Activated T-cell treated with anti-CD3 and anti-CD28 coated beads, Interleukin-2, amount 50 U/mL, for 4 hours (primary cell): Measurements from ENCODE around the gene TLCD2. TPM values are rescaled to one million over a fixed set of nuclear protein-coding genes. Genes with fewer than 3 reads are reported as not detected.
"Not testable (repeated sequence)": the region's sequence is repeated elsewhere in the genome, so short reads cannot be mapped to it uniquely, and the experiment has no call there.

ENCODE experiments used
- ATAC-seq, 2 donors: fragments of 200-7000 bp; cut with Tn5 transposase; one replicate each; pipeline ENCODE4 v1.10.0; 2021
- DNase-seq: peaks from one replicate; pipeline ENCODE4 v3.0.0-alpha.2; 2020
- H3K27me3 Mint-ChIP-seq: one replicate; pipeline ENCODE4 v1.8.0; 2021; ENCODE audit warnings: low read depth, mixed read lengths
- H3K36me3 Mint-ChIP-seq: one replicate; pipeline ENCODE4 v1.8.0; 2022; ENCODE audit warnings: mixed read lengths; ENCODE audit not compliant: insufficient read depth
- H3K4me1 Mint-ChIP-seq: one replicate; pipeline ENCODE4 v1.8.0; 2021; ENCODE audit warnings: low read depth, mixed read lengths
- H3K4me3 Mint-ChIP-seq: one replicate; pipeline ENCODE4 v1.8.0; 2021; ENCODE audit warnings: mild to moderate bottlenecking, moderate library complexity, mixed read lengths
- H3K9me3 Mint-ChIP-seq: one replicate; pipeline ENCODE4 v1.8.0; 2021; ENCODE audit warnings: mixed read lengths
- total RNA-seq, 3 donors: library from RNA; stranded (reverse); gene quantifications; one replicate each; pipeline ENCODE4 v1.2.1, GENCODE V29; 2021

Gene TLCD2
- total RNA-seq, 3 donors from 2014 or later = 0.08 to 0.19 (median 0.13) TPM

DNA sequence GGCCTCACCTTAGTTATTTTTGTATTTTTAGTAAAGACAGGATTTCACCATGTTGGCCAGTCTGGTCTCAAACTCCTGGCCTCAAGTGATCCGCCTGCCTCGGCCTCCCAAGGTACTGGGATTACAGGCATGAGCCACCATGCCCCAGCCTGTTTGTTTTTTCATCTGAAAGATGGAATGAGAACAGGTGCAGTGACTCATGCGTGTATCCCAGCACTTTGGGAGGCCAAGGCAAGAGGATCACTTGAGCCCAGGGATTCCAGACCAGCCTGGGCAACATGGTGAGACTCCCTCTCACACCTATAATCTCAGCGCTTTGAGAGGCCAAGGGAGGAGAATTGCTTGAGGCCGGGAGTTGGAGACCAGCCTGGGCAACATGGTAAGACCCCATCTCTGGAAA lies 10.3 kb downstream of the TLCD2 start:
- not testable (repeated sequence) for ATAC-seq, H3K4me3 Mint-ChIP-seq, H3K9me3 Mint-ChIP-seq, H3K36me3 Mint-ChIP-seq, H3K4me1 Mint-ChIP-seq, DNase-seq, H3K27me3 Mint-ChIP-seq

DNA sequence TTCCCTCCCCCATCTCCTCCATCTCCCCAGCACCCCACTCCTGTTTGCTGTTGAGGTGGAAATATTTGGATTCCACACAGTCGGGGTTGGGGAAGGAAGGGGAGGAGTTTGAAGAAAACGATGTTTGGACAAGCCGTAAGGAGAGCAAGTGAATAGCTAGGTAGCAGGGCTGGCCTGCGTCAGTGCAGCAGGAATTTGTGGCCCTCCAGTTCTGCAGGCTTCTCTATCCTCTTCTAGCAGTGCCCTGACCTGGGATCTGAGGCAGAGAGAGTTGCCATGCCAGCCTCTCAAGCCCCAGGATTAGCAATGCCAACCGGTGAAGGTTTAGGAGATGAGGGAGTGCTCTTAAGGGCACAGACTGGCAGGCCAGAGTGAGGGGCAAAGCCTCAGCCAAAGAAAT lies 12.5 kb downstream of the TLCD2 start:
- H3K36me3 Mint-ChIP-seq = no peaks in the 10 kb centered on the region
- no peak overlapping the region for H3K4me3 Mint-ChIP-seq
- DNase-seq (no peak), ATAC-seq (no peak)
- peaks cover 2% of the 10 kb centered on the region for H3K27me3 Mint-ChIP-seq
- H3K9me3 Mint-ChIP-seq = no peaks in the 10 kb centered on the region
- H3K4me1 Mint-ChIP-seq = no peaks in the 10 kb centered on the region

DNA sequence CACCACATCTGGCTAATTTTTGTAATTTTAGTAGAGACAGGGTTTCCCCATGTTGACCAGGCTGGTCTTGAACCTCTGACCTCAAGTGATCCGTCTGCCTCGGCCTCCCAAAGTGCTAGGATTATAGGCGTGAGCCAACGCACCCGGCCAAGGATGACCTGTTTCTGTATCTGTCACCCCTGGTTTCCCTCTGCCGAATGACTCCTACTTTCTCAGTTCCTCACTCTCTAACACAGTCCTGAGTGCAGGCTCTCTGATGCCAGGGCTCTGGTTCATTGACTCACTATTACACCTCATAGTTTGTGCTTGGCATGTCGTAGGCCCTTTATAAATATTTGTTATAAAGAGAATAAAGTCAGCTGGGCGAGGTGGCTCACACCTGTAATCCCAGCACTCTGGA lies 14.8 kb downstream of the TLCD2 start:
- no peak for DNase-seq
- Mint-ChIP-seq H3K4me3 (no peak overlapping the region), H3K4me1 (no peaks in the 10 kb centered on the region), H3K9me3 (no peaks in the 10 kb centered on the region), H3K36me3 (no peaks in the 10 kb centered on the region), H3K27me3 (peaks cover 2% of the 10 kb centered on the region)
- ATAC-seq = no peak

- ATAC-seq (no peak), DNase-seq (no peak)
- H3K9me3 Mint-ChIP-seq = no peaks in the 10 kb centered on the region
- H3K4me3 Mint-ChIP-seq = no peak overlapping the region
- peaks cover 2% of the 10 kb centered on the region for H3K27me3 Mint-ChIP-seq
- H3K4me1 Mint-ChIP-seq = no peaks in the 10 kb centered on the region
- H3K36me3 Mint-ChIP-seq = no peaks in the 10 kb centered on the region
Measured at GRCh38 chr17:1693339-1693738, 16.8 kb downstream of the TLCD2 start.

DNA sequence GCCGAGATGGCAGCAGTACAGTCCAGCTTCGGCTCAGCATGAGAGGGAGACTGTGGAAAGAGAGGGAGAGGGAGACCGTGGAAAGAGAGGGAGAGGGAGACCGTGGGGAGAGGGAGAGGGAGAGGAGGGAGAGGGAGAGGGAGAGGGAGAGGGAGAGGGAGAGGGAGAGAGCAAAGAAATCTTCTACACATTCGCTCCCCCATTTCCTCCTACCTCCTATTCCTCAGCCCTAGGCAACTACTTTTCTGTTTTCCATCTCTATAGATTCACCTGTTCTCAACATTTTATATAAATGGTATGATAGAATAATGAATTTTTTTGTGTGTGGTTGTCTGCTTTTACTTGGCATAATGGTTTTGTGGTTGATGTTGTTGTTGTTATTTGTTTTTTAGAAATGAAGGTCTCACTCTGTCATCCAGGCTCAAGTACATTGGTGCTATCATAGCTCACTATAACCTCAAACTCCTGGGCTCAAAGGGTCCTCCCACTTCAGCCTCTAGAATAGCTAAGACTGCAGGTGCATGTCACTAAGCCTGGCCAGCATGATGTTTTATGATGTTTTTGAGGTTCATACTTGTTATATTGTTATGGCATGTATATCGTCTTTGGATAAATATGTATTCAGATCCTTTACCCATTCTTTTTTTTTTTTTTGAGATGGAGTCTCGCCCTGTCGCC lies 19.5 kb downstream of the TLCD2 start:
- H3K9me3 Mint-ChIP-seq = no peaks in the 10 kb centered on the region
- no peak overlapping the region for H3K4me3 Mint-ChIP-seq
- H3K27me3 Mint-ChIP-seq = peaks cover 2% of the 10 kb centered on the region
- peaks cover 1% of the 10 kb centered on the region for H3K4me1 Mint-ChIP-seq
- DNase-seq = no peak
- no peak for ATAC-seq
- H3K36me3 Mint-ChIP-seq = no peaks in the 10 kb centered on the region

DNA sequence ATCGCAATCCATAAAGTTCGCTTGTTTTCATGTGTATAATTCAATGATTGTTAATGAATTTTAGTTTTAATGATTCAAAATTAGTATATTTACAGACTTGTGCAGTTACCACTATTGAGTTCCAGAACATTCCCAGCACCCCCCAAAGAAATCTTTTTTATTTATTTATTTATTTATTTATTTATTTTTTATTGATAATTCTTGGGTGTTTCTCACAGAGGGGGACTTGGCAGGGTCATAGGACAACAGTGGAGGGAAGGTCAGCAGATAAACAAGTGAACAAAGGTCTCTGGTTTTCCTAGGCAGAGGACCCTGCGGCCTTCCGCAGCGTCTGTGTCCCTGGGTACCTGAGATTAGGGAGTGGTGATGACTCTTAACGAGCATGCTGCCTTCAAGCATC lies 21.8 kb downstream of the TLCD2 start:
- H3K4me1 Mint-ChIP-seq = peaks cover 16% of the 10 kb centered on the region
- DNase-seq, H3K4me3 Mint-ChIP-seq, ATAC-seq, H3K27me3 Mint-ChIP-seq, H3K36me3 Mint-ChIP-seq, H3K9me3 Mint-ChIP-seq: not testable (repeated sequence)

GRCh38 chr17:1686086-1686485 lies 24.1 kb downstream of the TLCD2 start:
- DNase-seq (no peak), ATAC-seq (no peak)
- no peaks in the 10 kb centered on the region for H3K27me3 Mint-ChIP-seq
- no peak overlapping the region for H3K4me3 Mint-ChIP-seq
- no peaks in the 10 kb centered on the region for H3K9me3 Mint-ChIP-seq
- peaks cover 24% of the 10 kb centered on the region for H3K36me3 Mint-ChIP-seq
- H3K4me1 Mint-ChIP-seq = peaks cover 30% of the 10 kb centered on the region

GRCh38 chr17:1684378-1685189 lies 25.6 kb downstream of the TLCD2 start, which contains the start of gene PRPF8:
PRPF8 (minus strand) TSS chr17:1684867; CDS start chr17:1684571, 296 bp downstream.
- ATAC-seq = peak; percentile 98
- peaks cover 38% of the 10 kb centered on the region for H3K36me3 Mint-ChIP-seq
- H3K9me3 Mint-ChIP-seq = no peaks in the 10 kb centered on the region
- no peaks in the 10 kb centered on the region for H3K27me3 Mint-ChIP-seq
- peak within 1 kb of the TSS; percentile 98 for H3K4me3 Mint-ChIP-seq
- peaks cover 36% of the 10 kb centered on the region for H3K4me1 Mint-ChIP-seq
- peak; percentile 98 for DNase-seq

DNA sequence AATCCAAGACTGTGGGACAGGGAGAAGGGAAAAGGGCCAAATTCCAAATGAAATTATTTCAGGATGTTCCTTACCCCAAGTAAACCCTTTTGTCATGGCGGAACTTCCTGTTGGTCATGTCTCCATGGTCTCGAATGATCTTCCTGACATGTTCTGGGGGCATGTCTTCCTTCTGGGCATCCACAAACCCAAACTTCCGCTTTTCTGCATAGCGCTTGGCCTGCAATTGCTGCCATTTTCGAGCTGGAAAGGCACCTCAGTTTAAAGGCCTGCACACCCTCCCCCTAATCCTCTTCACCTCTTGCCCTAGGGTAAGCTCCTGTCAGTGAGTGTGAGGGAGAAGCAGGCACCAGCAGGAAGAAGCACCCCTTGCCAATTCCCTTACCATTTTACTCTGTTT lies 26.7 kb downstream of the TLCD2 start:
- peak overlapping the region; percentile 98 for H3K4me3 Mint-ChIP-seq
- no peak for ATAC-seq
- no peaks in the 10 kb centered on the region for H3K9me3 Mint-ChIP-seq
- no peak for DNase-seq
- H3K27me3 Mint-ChIP-seq = no peaks in the 10 kb centered on the region
- H3K36me3 Mint-ChIP-seq = peaks cover 48% of the 10 kb centered on the region
- H3K4me1 Mint-ChIP-seq = peaks cover 36% of the 10 kb centered on the region

DNA sequence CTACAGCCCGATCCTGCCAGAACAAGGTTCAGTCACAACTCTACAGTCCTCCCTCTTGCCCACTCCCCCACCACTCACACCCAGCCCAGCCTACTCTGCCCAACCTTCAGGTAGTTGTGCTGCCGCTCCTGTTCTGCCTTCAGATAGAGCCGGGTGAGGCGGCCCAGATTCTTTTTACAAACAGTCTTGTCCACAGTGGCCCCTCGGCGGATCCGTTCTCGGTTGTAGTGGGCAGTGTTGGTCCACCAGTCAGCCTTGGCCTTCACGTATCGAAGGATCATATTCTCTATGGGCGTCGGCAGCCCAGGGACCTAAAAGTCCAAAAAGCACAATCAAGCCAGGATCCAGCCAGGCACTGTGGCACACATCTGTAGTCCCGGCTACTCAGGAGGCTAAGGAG lies 33.8 kb downstream of the TLCD2 start:
- Mint-ChIP-seq H3K4me3 (no peak overlapping the region), H3K4me1 (peaks cover 11% of the 10 kb centered on the region), H3K27me3 (no peaks in the 10 kb centered on the region), H3K36me3 (peaks cover 72% of the 10 kb centered on the region), H3K9me3 (no peaks in the 10 kb centered on the region)
- DNase-seq (no peak), ATAC-seq (no peak)

DNA sequence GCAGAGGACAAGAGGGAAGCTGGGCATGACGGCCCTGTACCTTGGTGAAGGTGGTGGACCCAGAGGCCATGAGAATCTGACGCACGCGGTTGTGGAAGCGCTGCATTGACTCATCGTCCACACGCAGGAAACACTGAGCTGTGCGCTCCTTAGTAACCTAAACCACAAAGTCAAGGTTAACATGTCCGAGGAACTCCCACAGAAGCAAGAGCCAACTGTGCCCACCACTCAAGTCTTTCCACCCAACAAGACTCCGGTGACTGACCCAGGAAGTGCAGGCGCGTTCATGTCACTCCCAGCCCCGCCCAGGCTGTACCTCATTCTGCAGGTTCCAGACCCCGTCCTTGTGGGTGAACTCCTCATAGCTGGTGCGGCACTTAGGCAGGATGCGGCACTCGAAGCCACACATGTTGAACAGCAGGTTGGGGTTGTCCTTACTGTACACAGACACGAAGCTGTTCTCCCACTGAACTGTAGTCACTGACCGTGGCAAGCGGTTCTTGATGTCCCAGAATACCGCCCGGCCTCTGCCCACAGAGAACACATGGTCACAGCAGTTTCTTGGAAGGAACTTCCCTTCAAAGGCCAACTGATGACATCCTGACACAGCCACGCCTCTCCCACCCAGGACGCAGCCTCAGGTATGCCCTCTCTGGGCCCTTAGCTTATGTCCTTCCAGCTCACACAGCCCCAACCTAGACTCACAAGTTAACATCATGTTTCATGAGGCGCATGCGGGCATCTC lies 37.0 kb downstream of the TLCD2 start:
- Mint-ChIP-seq H3K27me3 (no peaks in the 10 kb centered on the region), H3K36me3 (peaks cover 63% of the 10 kb centered on the region), H3K4me3 (no peak overlapping the region), H3K9me3 (no peaks in the 10 kb centered on the region), H3K4me1 (peaks cover 16% of the 10 kb centered on the region)
- DNase-seq (no peak), ATAC-seq (peak; percentile 29 to 40)

- not testable (repeated sequence) for H3K4me3 Mint-ChIP-seq, H3K9me3 Mint-ChIP-seq, H3K4me1 Mint-ChIP-seq, ATAC-seq, DNase-seq, H3K27me3 Mint-ChIP-seq
- peaks cover 47% of the 10 kb centered on the region for H3K36me3 Mint-ChIP-seq
Measured at GRCh38 chr17:1663934-1664333, 46.2 kb downstream of the TLCD2 start.

- H3K36me3 Mint-ChIP-seq = peaks cover 49% of the 10 kb centered on the region
- ATAC-seq = no peak
- no peaks in the 10 kb centered on the region for H3K9me3 Mint-ChIP-seq
- H3K4me3 Mint-ChIP-seq = no peak overlapping the region
- no peak for DNase-seq
- H3K4me1 Mint-ChIP-seq = no peaks in the 10 kb centered on the region
- H3K27me3 Mint-ChIP-seq = no peaks in the 10 kb centered on the region
Measured at GRCh38 chr17:1661045-1661444, 49.1 kb downstream of the TLCD2 start.

DNA sequence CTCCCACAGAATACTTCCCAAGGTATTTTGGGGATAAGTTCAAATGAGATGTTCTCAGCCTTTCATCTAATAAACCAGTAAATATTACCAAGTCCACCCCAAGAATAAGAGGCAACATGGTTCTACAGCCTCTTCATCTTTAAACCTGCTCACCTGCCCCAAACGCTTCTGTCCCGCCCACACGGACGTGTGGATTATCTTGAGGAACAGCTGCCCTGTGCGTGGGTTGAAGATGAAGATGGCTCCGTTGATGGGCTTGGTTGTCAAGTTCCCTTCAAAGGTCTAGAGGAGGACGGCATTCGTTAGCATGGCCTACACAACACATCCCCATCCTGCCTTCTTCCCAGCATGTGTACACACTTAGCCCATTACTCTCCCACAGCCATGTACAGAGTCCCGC lies 52.1 kb downstream of the TLCD2 start:
- H3K9me3 Mint-ChIP-seq = no peaks in the 10 kb centered on the region
- H3K4me3 Mint-ChIP-seq = no peak overlapping the region
- no peaks in the 10 kb centered on the region for H3K4me1 Mint-ChIP-seq
- ATAC-seq = no peak
- H3K36me3 Mint-ChIP-seq = peaks cover 65% of the 10 kb centered on the region
- no peak for DNase-seq
- no peaks in the 10 kb centered on the region for H3K27me3 Mint-ChIP-seq
